HepG2 (cell line): Measurements from ENCODE around the gene ADAMTS15. TPM values are rescaled to one million over a fixed set of nuclear protein-coding genes. Genes with fewer than 3 reads are reported as not detected.

ENCODE experiments used
- ATAC-seq: fragments of 200-7000 bp; cut with Tn5 transposase; 3 replicates; pipeline ENCODE4 v1.9.1; 2020; ENCODE audit warnings: mild to moderate bottlenecking, moderate library complexity
- BruUV-seq: library from RNA; stranded (reverse); fragments of 400-500 nt; replicated peaks from 2 replicates; lab custom pipeline; 2021; lab: Mats Ljungman, UMichigan
- CTCF ChIA-PET: fragments of 300-600 bp; formaldehyde crosslinking; extraction: SDS; loops from one replicate; lab custom pipeline; 2021; ENCODE audit warnings: low total read pairs, inconsistent platforms, low intra/inter-chr PET ratio; lab: Yijun Ruan, JAX
- POLR2A ChIA-PET: fragments of 350-600 bp; sonication (Branson Sonifier 250); formaldehyde crosslinking; loops from one replicate; lab custom pipeline; 2020; ENCODE audit warnings: antibody characterized with exemption, inconsistent platforms; lab: Yijun Ruan, JAX
- DNase-seq: peaks from one replicate; pipeline ENCODE4 v3.0.0-alpha.2; 2015; ENCODE audit warnings: low spot score
- FAIRE-seq: peaks from 3 replicates; lab custom pipeline; 2011; peaks lifted over from hg19 to GRCh38; lab: Jason Lieb, UNC
- H2AFZ ChIP-seq: one replicate; pipeline ENCODE4 v1.6.1; 2011; ENCODE audit warnings: low read length, inconsistent platforms
- H3K27ac ChIP-seq: fragments of 300-600 bp; 3 replicates; pipeline ENCODE4 v1.8.0; 2011; ENCODE audit warnings: mixed run types, mild to moderate bottlenecking, mixed read lengths, low read length, inconsistent platforms; ENCODE audit not compliant: insufficient read depth; ENCODE audit errors: extremely low read length
- H3K27me3 ChIP-seq, 2 experiments: fragments of 200-600 bp in 1 of 2; 2 replicates in 1 of 2; 3 replicates in 1 of 2; pipeline versions ENCODE4 v1.6.0 to v1.8.0; 2011; ENCODE audit warnings: low read length in 2 of 2, mild to moderate bottlenecking in 2 of 2, moderate library complexity in 2 of 2, inconsistent platforms in 1 of 2; ENCODE audit not compliant: insufficient read depth in 2 of 2, control insufficient read depth in 1 of 2
- H3K36me3 ChIP-seq, 2 experiments: fragments of 200-600 bp in 1 of 2; replicated peaks in 1 of 2; 2 replicates in 1 of 2; 3 replicates in 1 of 2; pipeline versions ENCODE4 v1.5.1 to v1.8.0; 2011; ENCODE audit warnings: low read length in 2 of 2, inconsistent platforms in 1 of 2; ENCODE audit not compliant: insufficient read depth in 2 of 2, control insufficient read depth in 1 of 2
- H3K4me1 ChIP-seq: 2 replicates; pipeline ENCODE4 v1.5.1; 2012; ENCODE audit warnings: low read length, inconsistent platforms; ENCODE audit not compliant: insufficient read depth
- H3K4me2 ChIP-seq: 2 replicates; pipeline ENCODE4 v1.6.0; 2011; ENCODE audit warnings: low read depth, low read length, inconsistent platforms
- H3K4me3 ChIP-seq, 3 experiments: fragments of 200-600 bp in 1 of 3; sonication (generic), shearing (Covaris generic) in 1 of 3; replicated peaks in 1 of 3; 2 replicates each; pipeline ENCODE4 v1.5.1; 2011 to 2016; ENCODE audit warnings: low read length in 3 of 3, inconsistent platforms in 2 of 3, low read depth in 2 of 3, mild to moderate bottlenecking in 2 of 3, control low read depth in 1 of 3, mixed read lengths in 1 of 3; ENCODE audit not compliant: insufficient read depth in 1 of 3
- H3K79me2 ChIP-seq: one replicate; pipeline ENCODE4 v1.6.1; 2011; ENCODE audit warnings: low read length, inconsistent platforms; ENCODE audit not compliant: insufficient read depth
- H3K9ac ChIP-seq: 2 replicates; pipeline ENCODE4 v1.6.0; 2011; ENCODE audit warnings: mild to moderate bottlenecking, low read depth, low read length, inconsistent platforms; ENCODE audit not compliant: insufficient read depth
- H3K9me3 ChIP-seq: 2 replicates; pipeline ENCODE4 v1.5.1; 2012; ENCODE audit warnings: mild to moderate bottlenecking, low read length
- H4K20me1 ChIP-seq: 2 replicates; pipeline ENCODE4 v1.6.0; 2011; ENCODE audit warnings: inconsistent platforms, mild to moderate bottlenecking, low read length, moderate library complexity; ENCODE audit not compliant: insufficient read depth
- CBX1 ChIP-seq: IDR thresholded peaks from one replicate; pipeline ENCODE4 v1.6.1; 2016; ENCODE audit warnings: antibody characterized with exemption, low read depth
- MXD4 ChIP-seq: IDR thresholded peaks from 2 replicates; pipeline ENCODE4 v1.6.1; 2016; ENCODE audit warnings: mild to moderate bottlenecking, missing biosample characterization, missing genetic modification reagents
- PCBP2 ChIP-seq: fragments of 200-400 bp; formaldehyde crosslinking; optimal IDR thresholded peaks from 2 replicates; pipeline ENCODE3; 2018; ENCODE audit warnings: low read length, low read depth; ENCODE audit not compliant: poor library complexity, severe bottlenecking
- SAP130 ChIP-seq: IDR thresholded peaks from 2 replicates; pipeline ENCODE4 v1.6.1; 2016; ENCODE audit warnings: low read depth
- ZBTB42 ChIP-seq: sonication (generic); formaldehyde crosslinking; IDR thresholded peaks from 2 replicates; pipeline ENCODE4 v1.5.0; 2020; ENCODE audit warnings: mild to moderate bottlenecking, missing genetic modification reagents
- ZNF160 ChIP-seq: sonication (generic); formaldehyde crosslinking; IDR thresholded peaks from 2 replicates; pipeline ENCODE4 v1.8.0; 2022; ENCODE audit warnings: mild to moderate bottlenecking, inconsistent platforms, missing genetic modification reagents
- ZNF180 ChIP-seq: sonication (generic); formaldehyde crosslinking; IDR thresholded peaks from 2 replicates; pipeline ENCODE4 v1.4.0; 2020; ENCODE audit warnings: low read depth, missing genetic modification reagents, borderline replicate concordance
- ZNF343 ChIP-seq: sonication (generic); formaldehyde crosslinking; IDR thresholded peaks from 2 replicates; pipeline ENCODE4 v1.4.0; 2020; ENCODE audit warnings: mild to moderate bottlenecking, missing genetic modification reagents
- ZNF354B ChIP-seq: sonication (generic); formaldehyde crosslinking; IDR thresholded peaks from 2 replicates; pipeline ENCODE4 v1.8.0; 2022; ENCODE audit warnings: mild to moderate bottlenecking, missing genetic modification reagents
- ZNF441 ChIP-seq: sonication (generic); formaldehyde crosslinking; IDR thresholded peaks from 2 replicates; pipeline ENCODE4 v1.7.0; 2021; ENCODE audit warnings: missing genetic modification reagents, borderline replicate concordance
- ZNF543 ChIP-seq: sonication (generic); formaldehyde crosslinking; IDR thresholded peaks from 2 replicates; pipeline ENCODE4 v1.4.0; 2020; ENCODE audit warnings: mild to moderate bottlenecking, missing genetic modification reagents
- ZNF567 ChIP-seq: sonication (generic); formaldehyde crosslinking; IDR thresholded peaks from 2 replicates; pipeline ENCODE4 v1.8.1; 2023; ENCODE audit warnings: mild to moderate bottlenecking, missing genetic modification reagents, borderline replicate concordance
- ZSCAN9 ChIP-seq: IDR thresholded peaks from 2 replicates; pipeline ENCODE4 v1.6.1; 2016; ENCODE audit warnings: borderline replicate concordance
- WGBS: methylation state at CpG from one replicate; pipeline ENCODE4 v1.1.6; 2017; ENCODE audit warnings: low lambda C conversion rate; 5-methylcytosine and 5-hydroxymethylcytosine counted together
- in situ Hi-C: cut with HindIII; loops from 2 replicates; pipeline ENCODE4 v1.10.0; 2017; ENCODE audit warnings: low pct_unique_long_range_greater_than_20kb; ENCODE audit not compliant: extremely low pct_ligation_motif_present
- intact Hi-C: fragments of 100-400 bp; cut with micrococcal nuclease; formaldehyde crosslinking; loops from one replicate; pipeline ENCODE4 v1.10.0; 2022; ENCODE audit not compliant: unreplicated experiment
- polyA plus RNA-seq, 8 experiments: library from polyadenylated mRNA; depleted of rRNA in 3 of 8; stranded (reverse) in 7 of 8; unstranded in 1 of 8; fragments of >200 nt; fragmentation: Illumina TruSeq in 4 of 8; extraction: Trizol in 4 of 8; gene quantifications; 2 replicates each; pipeline versions ENCODE4 v1.2.1 to v1.2.3, GENCODE V29; 2011 to 2016; ENCODE audit warnings: low read depth in 4 of 8, missing spikeins in 1 of 8, mixed read lengths in 1 of 8; ENCODE audit not compliant: insufficient read depth in 1 of 8
- total RNA-seq, 5 experiments: library from RNA; depleted of rRNA; stranded (reverse); fragments of >200 nt; fragmentation: Illumina TruSeq; extraction: Trizol; gene quantifications; 2 replicates each; pipeline ENCODE4 v1.2.3, GENCODE V29; 2016; ENCODE audit warnings: low read depth in 1 of 5
- TF ChIP-seq, protein P1 (sequence below): sonication (generic); formaldehyde crosslinking; IDR thresholded peaks from 2 replicates; pipeline ENCODE4 v1.9.0; 2021; ENCODE audit warnings: missing genetic modification reagents, borderline replicate concordance
- TF ChIP-seq, protein P2 (sequence below): sonication (generic); formaldehyde crosslinking; conservative IDR thresholded peaks from 2 replicates; pipeline ENCODE4 v1.4.0; 2020; ENCODE audit warnings: mild to moderate bottlenecking, missing genetic modification reagents, moderate library complexity

The ADAMTS15 gene
- total and polyA plus RNA-seq, 2 of the 13 experiments (the other 11 are each of a cell fraction or from before 2014, with no cell fraction given): 0.01 to 0.02 TPM

DNA sequence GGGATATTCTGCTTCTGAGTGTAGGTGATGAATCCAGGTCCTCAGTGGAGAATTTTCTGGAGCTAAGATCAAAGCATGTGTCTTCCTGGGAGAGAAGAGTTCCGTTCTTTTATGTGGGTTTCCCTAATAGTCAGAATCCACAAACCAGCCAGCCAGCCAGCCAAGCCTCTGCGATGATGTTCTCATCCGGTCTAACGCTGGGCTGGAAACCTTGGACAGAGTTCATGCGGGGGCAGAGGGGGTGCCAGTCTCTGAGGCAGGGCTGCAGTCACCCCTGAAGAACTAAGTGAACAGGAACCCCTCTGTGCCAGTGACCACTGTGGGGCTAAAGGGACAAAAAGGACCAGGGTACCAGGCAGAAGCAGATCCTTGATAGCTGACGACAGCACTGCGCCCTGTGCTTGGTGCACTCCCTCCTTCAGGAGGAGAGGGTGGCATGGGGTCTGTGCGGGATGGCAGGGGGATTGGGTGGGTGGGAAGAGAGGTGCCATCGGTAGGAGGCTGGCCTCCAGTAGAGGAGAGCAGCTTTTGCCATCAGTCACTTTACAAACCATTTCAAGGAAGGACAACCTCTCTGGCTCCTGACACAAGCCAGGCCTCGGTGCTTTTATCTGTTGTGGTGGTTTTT is 27.1 kb downstream of the ADAMTS15 start (continued):
- TF ChIP-seq, protein P1, sequence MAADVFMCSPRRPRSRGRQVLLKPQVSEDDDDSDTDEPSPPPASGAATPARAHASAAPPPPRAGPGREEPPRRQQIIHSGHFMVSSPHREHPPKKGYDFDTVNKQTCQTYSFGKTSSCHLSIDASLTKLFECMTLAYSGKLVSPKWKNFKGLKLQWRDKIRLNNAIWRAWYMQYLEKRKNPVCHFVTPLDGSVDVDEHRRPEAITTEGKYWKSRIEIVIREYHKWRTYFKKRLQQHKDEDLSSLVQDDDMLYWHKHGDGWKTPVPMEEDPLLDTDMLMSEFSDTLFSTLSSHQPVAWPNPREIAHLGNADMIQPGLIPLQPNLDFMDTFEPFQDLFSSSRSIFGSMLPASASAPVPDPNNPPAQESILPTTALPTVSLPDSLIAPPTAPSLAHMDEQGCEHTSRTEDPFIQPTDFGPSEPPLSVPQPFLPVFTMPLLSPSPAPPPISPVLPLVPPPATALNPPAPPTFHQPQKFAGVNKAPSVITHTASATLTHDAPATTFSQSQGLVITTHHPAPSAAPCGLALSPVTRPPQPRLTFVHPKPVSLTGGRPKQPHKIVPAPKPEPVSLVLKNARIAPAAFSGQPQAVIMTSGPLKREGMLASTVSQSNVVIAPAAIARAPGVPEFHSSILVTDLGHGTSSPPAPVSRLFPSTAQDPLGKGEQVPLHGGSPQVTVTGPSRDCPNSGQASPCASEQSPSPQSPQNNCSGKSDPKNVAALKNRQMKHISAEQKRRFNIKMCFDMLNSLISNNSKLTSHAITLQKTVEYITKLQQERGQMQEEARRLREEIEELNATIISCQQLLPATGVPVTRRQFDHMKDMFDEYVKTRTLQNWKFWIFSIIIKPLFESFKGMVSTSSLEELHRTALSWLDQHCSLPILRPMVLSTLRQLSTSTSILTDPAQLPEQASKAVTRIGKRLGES (CRISPR knock-in tag): no peak
- TF ChIP-seq ZNF543 (CRISPR knock-in tag): no peak
- TF ChIP-seq MXD4 (CRISPR knock-in tag): no peak
- no peak for TF ChIP-seq ZNF160 (CRISPR knock-in tag)
- no peak for TF ChIP-seq ZSCAN9 (CRISPR knock-in tag)
- no peak for TF ChIP-seq ZNF354B

- Histone ChIP-seq H3K9ac (no peak overlapping the region), H3K4me2 (no peak overlapping the region), H3K4me3 (no peak overlapping the region), H2AFZ (no peak overlapping the region), H3K27me3 (peaks cover 3 to 25% of the 10 kb centered on the region in 2 experiments; a peak in 3 of 5 replicates), H3K79me2 (no peaks in the 10 kb centered on the region), H3K36me3 (no peaks in the 10 kb centered on the region), H4K20me1 (no peaks in the 10 kb centered on the region), H3K9me3 (no peaks in the 10 kb centered on the region), H3K27ac (no peak overlapping the region), H3K4me1 (no peaks in the 10 kb centered on the region)
- DNase-seq: no peak
- ChIA-PET POLR2A (no interaction called here), CTCF (no interaction called here)
- peak; percentile 49; the same call in 2 of the 3 replicates for ATAC-seq
- FAIRE-seq: no peak
- WGBS: 29% methylated on average over 8 of the region's 12 CpGs
- intact Hi-C loops: no loop called here
- in situ Hi-C loops: no loop called here
- BruUV-seq: no TSS peak
- TF ChIP-seq ZNF180 (CRISPR knock-in tag) (no peak), PCBP2 (no peak), ZNF567 (no peak), ZNF441 (CRISPR knock-in tag) (no peak), SAP130 (CRISPR knock-in tag) (no peak), ZBTB42 (no peak), ZNF343 (no peak), CBX1 (no peak)
- TF ChIP-seq, protein P2, sequence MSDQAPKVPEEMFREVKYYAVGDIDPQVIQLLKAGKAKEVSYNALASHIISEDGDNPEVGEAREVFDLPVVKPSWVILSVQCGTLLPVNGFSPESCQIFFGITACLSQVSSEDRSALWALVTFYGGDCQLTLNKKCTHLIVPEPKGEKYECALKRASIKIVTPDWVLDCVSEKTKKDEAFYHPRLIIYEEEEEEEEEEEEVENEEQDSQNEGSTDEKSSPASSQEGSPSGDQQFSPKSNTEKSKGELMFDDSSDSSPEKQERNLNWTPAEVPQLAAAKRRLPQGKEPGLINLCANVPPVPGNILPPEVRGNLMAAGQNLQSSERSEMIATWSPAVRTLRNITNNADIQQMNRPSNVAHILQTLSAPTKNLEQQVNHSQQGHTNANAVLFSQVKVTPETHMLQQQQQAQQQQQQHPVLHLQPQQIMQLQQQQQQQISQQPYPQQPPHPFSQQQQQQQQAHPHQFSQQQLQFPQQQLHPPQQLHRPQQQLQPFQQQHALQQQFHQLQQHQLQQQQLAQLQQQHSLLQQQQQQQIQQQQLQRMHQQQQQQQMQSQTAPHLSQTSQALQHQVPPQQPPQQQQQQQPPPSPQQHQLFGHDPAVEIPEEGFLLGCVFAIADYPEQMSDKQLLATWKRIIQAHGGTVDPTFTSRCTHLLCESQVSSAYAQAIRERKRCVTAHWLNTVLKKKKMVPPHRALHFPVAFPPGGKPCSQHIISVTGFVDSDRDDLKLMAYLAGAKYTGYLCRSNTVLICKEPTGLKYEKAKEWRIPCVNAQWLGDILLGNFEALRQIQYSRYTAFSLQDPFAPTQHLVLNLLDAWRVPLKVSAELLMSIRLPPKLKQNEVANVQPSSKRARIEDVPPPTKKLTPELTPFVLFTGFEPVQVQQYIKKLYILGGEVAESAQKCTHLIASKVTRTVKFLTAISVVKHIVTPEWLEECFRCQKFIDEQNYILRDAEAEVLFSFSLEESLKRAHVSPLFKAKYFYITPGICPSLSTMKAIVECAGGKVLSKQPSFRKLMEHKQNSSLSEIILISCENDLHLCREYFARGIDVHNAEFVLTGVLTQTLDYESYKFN (CRISPR knock-in tag): no peak
These were observed 27.9 kb downstream of the ADAMTS15 start for GRCh38 chr11:130476200-130476921.
